HTERT RPE-1 (cell line): ENCODE measurements around the gene DNM3.
"Not testable (repeated sequence)": the region's sequence is repeated elsewhere in the genome, so short reads cannot be mapped to it uniquely, and the experiment has no call there.

ENCODE experiments used
- in situ Hi-C: fragments of 300-500 bp; cut with MboI; formaldehyde crosslinking; loops from 4 replicates; pipeline ENCODE4 v1.14.3; 2020; ENCODE audit warnings: low sequenced_read_pairs

DNM3 gene

GRCh38 chr1:171841050-171841910 is at the start of gene DNM3:
TSS of gene DNM3 (plus strand) at chr1:171841498. CDS start at chr1:171841657, 159 bp downstream.
- in situ Hi-C loops = no loop called here

GRCh38 chr1:171792656-171793369 is 48.5 kb upstream of the DNM3 start:
- in situ Hi-C loops = no loop called here

- in situ Hi-C loops = no loop called here
Observed at GRCh38 chr1:171793636-171794035, 47.7 kb upstream of the DNM3 start.

- in situ Hi-C loops = no loop called here
Observed at GRCh38 chr1:171794085-171794484, 47.2 kb upstream of the DNM3 start.

- in situ Hi-C loops = no loop called here
Observed at GRCh38 chr1:171796592-171796991, 44.7 kb upstream of the DNM3 start.

- in situ Hi-C loops = no loop called here
Observed at GRCh38 chr1:171798311-171798710, 43.0 kb upstream of the DNM3 start.

GRCh38 chr1:171798765-171799164 is 42.5 kb upstream of the DNM3 start:
- in situ Hi-C loops = no loop called here

- in situ Hi-C loops = no loop called here
Observed at GRCh38 chr1:171799166-171799565, 42.1 kb upstream of the DNM3 start.

GRCh38 chr1:171799698-171800097 is 41.6 kb upstream of the DNM3 start:
- in situ Hi-C loops = not testable (repeated sequence)

GRCh38 chr1:171800342-171800741 is 41.0 kb upstream of the DNM3 start:
- in situ Hi-C loops = no loop called here

- in situ Hi-C loops = no loop called here
Observed at GRCh38 chr1:171800851-171801250, 40.4 kb upstream of the DNM3 start.

GRCh38 chr1:171801487-171801891 is 39.8 kb upstream of the DNM3 start:
- in situ Hi-C loops = no loop called here

- in situ Hi-C loops = no loop called here
Observed at GRCh38 chr1:171802207-171802606, 39.1 kb upstream of the DNM3 start.

- in situ Hi-C loops = no loop called here
Observed at GRCh38 chr1:171803045-171803444, 38.3 kb upstream of the DNM3 start.

GRCh38 chr1:171803461-171804022 is 37.8 kb upstream of the DNM3 start:
- in situ Hi-C loops = no loop called here

- in situ Hi-C loops = no loop called here
Observed at GRCh38 chr1:171805395-171806115, 35.7 kb upstream of the DNM3 start.

GRCh38 chr1:171807556-171807955 is 33.7 kb upstream of the DNM3 start:
- in situ Hi-C loops = no loop called here

GRCh38 chr1:171809834-171810233 is 31.5 kb upstream of the DNM3 start:
- in situ Hi-C loops = no loop called here

GRCh38 chr1:171811672-171812071 is 29.6 kb upstream of the DNM3 start:
- in situ Hi-C loops = no loop called here

- in situ Hi-C loops = no loop called here
Observed at GRCh38 chr1:171814692-171815091, 26.6 kb upstream of the DNM3 start.

GRCh38 chr1:171816300-171816901 is 24.9 kb upstream of the DNM3 start:
- in situ Hi-C loops = no loop called here
